ENCODE results near the gene COL15A1.

GRCh38 chr9:98909935-98910334, 33.8 kb upstream of the COL15A1 start:
- TF ChIP-seq CTCF (conservative IDR thresholded peaks at IDR 0.05; ENCODE audit: low read depth, low read length): no peak
- TF ChIP-seq EZH2 (IDR thresholded peaks at IDR 0.05; ENCODE audit: borderline replicate concordance, low read depth, low read length, poor library complexity, severe bottlenecking): no peak

All from A673 (cell line).